A673 (cell line): ENCODE measurements around the gene RTCA. TPM values are rescaled to one million over a fixed set of nuclear protein-coding genes. Genes with fewer than 3 reads are reported as not detected.
"Not testable (repeated sequence)": the region's sequence is repeated elsewhere in the genome, so short reads cannot be mapped to it uniquely, and the experiment has no call there.

Experiments
- BruUV-seq: library from RNA; stranded (reverse); fragments of 400-500 nt; replicated peaks from 2 replicates; lab custom pipeline; 2021; lab: Mats Ljungman, UMichigan
- CTCF ChIA-PET: fragments of 300-600 bp; sonication (Branson Sonifier 250); formaldehyde crosslinking; loops from one replicate; lab custom pipeline; 2022; ENCODE audit warnings: antibody characterized with exemption; lab: Charles Lee
- POLR2A ChIA-PET: fragments of 300-600 bp; sonication (Branson Sonifier 250); formaldehyde crosslinking; loops from one replicate; lab custom pipeline; 2022; ENCODE audit warnings: antibody characterized with exemption; ENCODE audit not compliant: low non-redundant PET; lab: Charles Lee
- DNase-seq: peaks from one replicate; pipeline ENCODE4 v3.0.0-alpha.2; 2015; ENCODE audit warnings: low spot score
- H3K27ac ChIP-seq: fragments of 200-600 bp; sonication (generic); 2 replicates; pipeline ENCODE4 v1.5.1; 2016; ENCODE audit warnings: mixed run types, low read depth, mild to moderate bottlenecking, mixed read lengths, antibody characterized with exemption, low read length; ENCODE audit not compliant: poor library complexity, severe bottlenecking
- H3K27me3 ChIP-seq: fragments of 200-600 bp; sonication (generic); replicated peaks from 2 replicates; pipeline ENCODE4 v1.6.1; 2017; ENCODE audit warnings: mixed run types, low read depth, mild to moderate bottlenecking, mixed read lengths, antibody characterized with exemption, low read length; ENCODE audit not compliant: insufficient read depth, poor library complexity
- H3K36me3 ChIP-seq: fragments of 200-600 bp; sonication (generic); 2 replicates; pipeline ENCODE4 v1.6.1; 2016; ENCODE audit warnings: mixed run types, mild to moderate bottlenecking, mixed read lengths, antibody characterized with exemption, low read length; ENCODE audit not compliant: insufficient read depth, poor library complexity, severe bottlenecking
- H3K4me1 ChIP-seq: fragments of 200-600 bp; sonication (generic); 2 replicates; pipeline ENCODE4 v1.6.1; 2017; ENCODE audit warnings: mixed run types, mild to moderate bottlenecking, mixed read lengths, antibody characterized with exemption, low read length; ENCODE audit not compliant: insufficient read depth, poor library complexity, severe bottlenecking
- H3K4me3 ChIP-seq: fragments of 200-600 bp; sonication (generic); 2 replicates; pipeline ENCODE4 v1.5.1; 2016; ENCODE audit warnings: low read depth, mixed run types, mild to moderate bottlenecking, mixed read lengths, low read length; ENCODE audit not compliant: poor library complexity, severe bottlenecking
- H3K9me3 ChIP-seq: fragments of 200-600 bp; sonication (generic); 2 replicates; pipeline ENCODE4 v1.6.1; 2016; ENCODE audit warnings: mixed run types, low read depth, mild to moderate bottlenecking, mixed read lengths, antibody characterized with exemption, low read length; ENCODE audit not compliant: poor library complexity, severe bottlenecking
- CTCF ChIP-seq: fragments of 300-800, 200-600 bp; sonication (generic); conservative IDR thresholded peaks from 2 replicates; pipeline ENCODE4 v1.5.1; 2017; ENCODE audit warnings: low read depth, mild to moderate bottlenecking, antibody characterized with exemption, low read length, moderate library complexity, mixed read lengths
- EZH2 ChIP-seq: fragments of 200-600 bp; sonication (generic); IDR thresholded peaks from 2 replicates; pipeline ENCODE4 v1.6.1; 2017; ENCODE audit warnings: borderline replicate concordance, low read depth, mild to moderate bottlenecking, mixed read lengths, antibody characterized with exemption, low read length; ENCODE audit not compliant: poor library complexity, severe bottlenecking
- intact Hi-C: fragments of 100-400 bp; cut with micrococcal nuclease; formaldehyde crosslinking; loops from one replicate; pipeline ENCODE4 v1.10.0; 2022; ENCODE audit not compliant: unreplicated experiment
- total RNA-seq: library from RNA; stranded (reverse); gene quantifications from 2 replicates; pipeline ENCODE4 v1.2.3, GENCODE V29; 2021

RTCA gene
- total RNA-seq, 1 experiment from 2014 or later: 57.7 TPM

- Histone ChIP-seq H3K36me3 (no peaks in the 10 kb centered on the region), H3K9me3 (no peaks in the 10 kb centered on the region), H3K27me3 (no peaks in the 10 kb centered on the region), H3K4me1 (no peaks in the 10 kb centered on the region), H3K27ac (no peak overlapping the region), H3K4me3 (no peak overlapping the region)
- CTCF ChIA-PET: no interaction called here
- intact Hi-C loops: no loop called here
- POLR2A ChIA-PET: no interaction called here
- TF ChIP-seq CTCF: no peak
- TF ChIP-seq EZH2: no peak
- DNase-seq: no peak
- BruUV-seq: no TSS peak
Measured at GRCh38 chr1:100332331-100332730, 66.3 kb downstream of the RTCA start.

DNA sequence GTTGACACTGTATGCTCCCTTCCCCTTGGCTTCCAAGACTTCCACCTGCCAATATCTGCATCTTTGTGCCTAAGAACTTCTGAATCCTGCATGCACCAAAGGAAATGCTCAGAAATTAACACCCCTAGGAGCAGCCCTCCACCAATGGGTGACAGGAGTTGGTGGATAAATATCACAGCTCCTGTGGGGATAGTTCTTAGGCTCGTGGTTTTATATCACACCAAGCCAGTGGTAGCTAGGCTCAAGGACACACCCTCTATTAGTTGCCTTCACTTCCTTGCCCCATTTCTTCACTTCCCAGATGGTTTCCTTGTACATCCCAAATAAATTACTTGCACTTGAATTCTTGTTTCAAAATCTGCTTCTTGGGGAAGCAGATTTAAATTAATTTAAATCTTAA, 69.4 kb downstream of the RTCA start:
- no peaks in the 10 kb centered on the region for H3K4me1 ChIP-seq
- H3K27me3 ChIP-seq: no peaks in the 10 kb centered on the region
- H3K27ac ChIP-seq: no peak overlapping the region
- H3K9me3 ChIP-seq: no peaks in the 10 kb centered on the region
- ChIA-PET CTCF (no interaction called here), POLR2A (no interaction called here)
- intact Hi-C loops: no loop called here
- no peak for TF ChIP-seq EZH2
- no peak for TF ChIP-seq CTCF
- H3K4me3 ChIP-seq: no peak overlapping the region
- no TSS peak for BruUV-seq
- no peaks in the 10 kb centered on the region for H3K36me3 ChIP-seq
- no peak for DNase-seq

- BruUV-seq: not testable (repeated sequence)
Measured at GRCh38 chr1:100337878-100338277, 71.9 kb downstream of the RTCA start.

GRCh38 chr1:100339735-100340134, 73.7 kb downstream of the RTCA start:
- intact Hi-C loops, CTCF ChIA-PET: not testable (repeated sequence)

More at GRCh38 chr1:100337878-100338277, 71.9 kb downstream of the RTCA start:
- H3K36me3 ChIP-seq, H3K9me3 ChIP-seq, H3K27ac ChIP-seq, H3K4me3 ChIP-seq, DNase-seq, intact Hi-C loops, CTCF ChIA-PET, H3K4me1 ChIP-seq, POLR2A ChIA-PET, H3K27me3 ChIP-seq: not testable (repeated sequence)

More at GRCh38 chr1:100339735-100340134, 73.7 kb downstream of the RTCA start:
- DNase-seq, H3K27me3 ChIP-seq, H3K36me3 ChIP-seq, H3K4me1 ChIP-seq, H3K27ac ChIP-seq, POLR2A ChIA-PET, BruUV-seq, H3K9me3 ChIP-seq, H3K4me3 ChIP-seq: not testable (repeated sequence)
